HepG2 (cell line): Measurements from ENCODE around the gene SLC9A5. TPM values are rescaled to one million over a fixed set of nuclear protein-coding genes. Genes with fewer than 3 reads are reported as not detected.

Source experiments
- CBX2 ChIP-seq, 2 experiments: fragments of 200-600 bp in 1 of 2; sonication (generic); formaldehyde crosslinking in 1 of 2; IDR thresholded peaks; 2 replicates each; pipeline versions ENCODE4 v1.7.0 to v1.8.1; 2018 to 2022; ENCODE audit warnings: low read depth in 2 of 2, low read length in 1 of 2, mild to moderate bottlenecking in 1 of 2, missing genetic modification reagents in 1 of 2
- HNRNPK ChIP-seq: fragments of 200-400 bp; formaldehyde crosslinking; IDR thresholded peaks from 2 replicates; pipeline ENCODE4 v1.6.1; 2018; ENCODE audit warnings: low read length, low read depth, moderate library complexity, mild to moderate bottlenecking; ENCODE audit not compliant: poor library complexity, severe bottlenecking
- HOXA5 ChIP-seq: sonication (generic); formaldehyde crosslinking; IDR thresholded peaks from 2 replicates; pipeline ENCODE4 v1.4.0; 2020; ENCODE audit warnings: missing genetic modification reagents
- MED8 ChIP-seq: sonication (generic); formaldehyde crosslinking; IDR thresholded peaks from 2 replicates; pipeline ENCODE4 v1.8.1; 2023; ENCODE audit warnings: mild to moderate bottlenecking, missing genetic modification reagents; ENCODE audit not compliant: insufficient replicate concordance
- NR3C1 ChIP-seq: sonication (generic); formaldehyde crosslinking; IDR thresholded peaks from 2 replicates; pipeline ENCODE4 v1.4.0; 2020; ENCODE audit warnings: missing genetic modification reagents
- NRL ChIP-seq: sonication (generic); formaldehyde crosslinking; IDR thresholded peaks from 2 replicates; pipeline ENCODE4 v1.5.0; 2020; ENCODE audit warnings: missing genetic modification reagents, mild to moderate bottlenecking, moderate library complexity, borderline replicate concordance
- ZFP90 ChIP-seq: sonication (generic); formaldehyde crosslinking; IDR thresholded peaks from 2 replicates; pipeline ENCODE4 v1.8.0; 2022; ENCODE audit warnings: missing genetic modification reagents, mild to moderate bottlenecking, inconsistent platforms, borderline replicate concordance
- ZNF552 ChIP-seq: sonication (generic); formaldehyde crosslinking; IDR thresholded peaks from 2 replicates; pipeline ENCODE4 v1.9.0; 2022; ENCODE audit warnings: missing genetic modification reagents, mild to moderate bottlenecking, borderline replicate concordance
- ZNF83 ChIP-seq: sonication (generic); formaldehyde crosslinking; IDR thresholded peaks from 2 replicates; pipeline ENCODE4 v1.4.0; 2020; ENCODE audit warnings: missing genetic modification reagents, mild to moderate bottlenecking, borderline replicate concordance
- polyA plus RNA-seq, 8 experiments: library from polyadenylated mRNA; depleted of rRNA in 3 of 8; stranded (reverse) in 7 of 8; unstranded in 1 of 8; fragments of >200 nt; fragmentation: Illumina TruSeq in 4 of 8; extraction: Trizol in 4 of 8; gene quantifications; 2 replicates each; pipeline versions ENCODE4 v1.2.1 to v1.2.3, GENCODE V29; 2011 to 2016; ENCODE audit warnings: low read depth in 4 of 8, missing spikeins in 1 of 8, mixed read lengths in 1 of 8; ENCODE audit not compliant: insufficient read depth in 1 of 8
- total RNA-seq, 5 experiments: library from RNA; depleted of rRNA; stranded (reverse); fragments of >200 nt; fragmentation: Illumina TruSeq; extraction: Trizol; gene quantifications; 2 replicates each; pipeline ENCODE4 v1.2.3, GENCODE V29; 2016; ENCODE audit warnings: low read depth in 1 of 5
- TF ChIP-seq, protein P1 (sequence below): sonication (generic); formaldehyde crosslinking; IDR thresholded peaks from 2 replicates; pipeline ENCODE4 v1.5.0; 2020; ENCODE audit warnings: mild to moderate bottlenecking, missing genetic modification reagents, borderline replicate concordance
- TF ChIP-seq, protein P2 (sequence below): sonication (generic); formaldehyde crosslinking; IDR thresholded peaks from 2 replicates; pipeline ENCODE4 v1.5.1; 2020; ENCODE audit warnings: missing genetic modification reagents, mild to moderate bottlenecking, borderline replicate concordance
- TF ChIP-seq, protein P3 (sequence below): conservative IDR thresholded peaks from 2 replicates; pipeline ENCODE4 v1.6.1; 2018; ENCODE audit warnings: missing genetic modification reagents
- TF ChIP-seq, protein P4 (sequence below): sonication (generic); formaldehyde crosslinking; IDR thresholded peaks from 2 replicates; pipeline ENCODE4 v1.5.0; 2020; ENCODE audit warnings: missing genetic modification reagents
- TF ChIP-seq, protein P5 (sequence below): IDR thresholded peaks from 2 replicates; pipeline ENCODE4 v1.6.1; 2016; ENCODE audit warnings: mild to moderate bottlenecking, missing biosample characterization, missing genetic modification reagents

The SLC9A5 gene
- total and polyA plus RNA-seq, 2 of the 13 experiments (the other 11 are each of a cell fraction or from before 2014, with no cell fraction given): 0.58 to 1.4 TPM

DNA sequence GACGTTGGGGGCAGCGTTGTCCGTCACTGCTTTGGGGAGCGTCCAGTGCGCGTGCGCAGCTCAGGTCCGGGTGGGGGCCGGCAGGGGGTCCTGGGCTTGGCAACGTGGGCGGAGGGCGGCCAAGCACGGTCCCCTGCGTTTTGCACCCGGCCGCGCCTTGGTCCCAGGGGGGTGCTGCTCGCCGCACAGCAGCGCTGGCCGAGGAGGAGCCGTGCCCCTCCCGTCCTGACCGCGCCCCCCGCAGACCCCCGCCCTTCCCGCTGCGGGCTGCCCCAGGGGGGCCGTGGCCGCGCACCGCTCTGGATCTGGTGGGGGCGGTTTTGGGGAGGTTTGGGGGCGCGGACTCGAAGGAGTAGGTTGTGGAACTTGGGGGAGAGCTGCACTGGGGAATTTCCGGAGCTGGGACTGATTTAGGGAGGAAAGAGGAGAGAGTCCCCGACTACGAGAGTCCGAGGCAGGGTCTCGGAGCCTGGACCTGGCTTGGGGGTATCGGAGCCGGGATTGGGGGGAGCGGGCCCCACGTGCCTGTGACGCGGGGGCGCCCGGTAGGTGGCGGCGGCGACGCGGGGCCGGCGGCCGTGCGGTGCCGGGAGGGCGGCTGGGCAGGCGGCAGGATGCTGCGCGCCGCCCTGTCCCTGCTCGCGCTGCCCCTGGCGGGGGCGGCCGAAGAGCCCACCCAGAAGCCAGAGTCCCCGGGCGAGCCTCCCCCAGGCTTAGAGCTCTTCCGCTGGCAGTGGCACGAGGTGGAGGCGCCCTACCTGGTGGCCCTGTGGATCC lies at the start of gene SLC9A5 (continued):
- TF ChIP-seq, protein P1, sequence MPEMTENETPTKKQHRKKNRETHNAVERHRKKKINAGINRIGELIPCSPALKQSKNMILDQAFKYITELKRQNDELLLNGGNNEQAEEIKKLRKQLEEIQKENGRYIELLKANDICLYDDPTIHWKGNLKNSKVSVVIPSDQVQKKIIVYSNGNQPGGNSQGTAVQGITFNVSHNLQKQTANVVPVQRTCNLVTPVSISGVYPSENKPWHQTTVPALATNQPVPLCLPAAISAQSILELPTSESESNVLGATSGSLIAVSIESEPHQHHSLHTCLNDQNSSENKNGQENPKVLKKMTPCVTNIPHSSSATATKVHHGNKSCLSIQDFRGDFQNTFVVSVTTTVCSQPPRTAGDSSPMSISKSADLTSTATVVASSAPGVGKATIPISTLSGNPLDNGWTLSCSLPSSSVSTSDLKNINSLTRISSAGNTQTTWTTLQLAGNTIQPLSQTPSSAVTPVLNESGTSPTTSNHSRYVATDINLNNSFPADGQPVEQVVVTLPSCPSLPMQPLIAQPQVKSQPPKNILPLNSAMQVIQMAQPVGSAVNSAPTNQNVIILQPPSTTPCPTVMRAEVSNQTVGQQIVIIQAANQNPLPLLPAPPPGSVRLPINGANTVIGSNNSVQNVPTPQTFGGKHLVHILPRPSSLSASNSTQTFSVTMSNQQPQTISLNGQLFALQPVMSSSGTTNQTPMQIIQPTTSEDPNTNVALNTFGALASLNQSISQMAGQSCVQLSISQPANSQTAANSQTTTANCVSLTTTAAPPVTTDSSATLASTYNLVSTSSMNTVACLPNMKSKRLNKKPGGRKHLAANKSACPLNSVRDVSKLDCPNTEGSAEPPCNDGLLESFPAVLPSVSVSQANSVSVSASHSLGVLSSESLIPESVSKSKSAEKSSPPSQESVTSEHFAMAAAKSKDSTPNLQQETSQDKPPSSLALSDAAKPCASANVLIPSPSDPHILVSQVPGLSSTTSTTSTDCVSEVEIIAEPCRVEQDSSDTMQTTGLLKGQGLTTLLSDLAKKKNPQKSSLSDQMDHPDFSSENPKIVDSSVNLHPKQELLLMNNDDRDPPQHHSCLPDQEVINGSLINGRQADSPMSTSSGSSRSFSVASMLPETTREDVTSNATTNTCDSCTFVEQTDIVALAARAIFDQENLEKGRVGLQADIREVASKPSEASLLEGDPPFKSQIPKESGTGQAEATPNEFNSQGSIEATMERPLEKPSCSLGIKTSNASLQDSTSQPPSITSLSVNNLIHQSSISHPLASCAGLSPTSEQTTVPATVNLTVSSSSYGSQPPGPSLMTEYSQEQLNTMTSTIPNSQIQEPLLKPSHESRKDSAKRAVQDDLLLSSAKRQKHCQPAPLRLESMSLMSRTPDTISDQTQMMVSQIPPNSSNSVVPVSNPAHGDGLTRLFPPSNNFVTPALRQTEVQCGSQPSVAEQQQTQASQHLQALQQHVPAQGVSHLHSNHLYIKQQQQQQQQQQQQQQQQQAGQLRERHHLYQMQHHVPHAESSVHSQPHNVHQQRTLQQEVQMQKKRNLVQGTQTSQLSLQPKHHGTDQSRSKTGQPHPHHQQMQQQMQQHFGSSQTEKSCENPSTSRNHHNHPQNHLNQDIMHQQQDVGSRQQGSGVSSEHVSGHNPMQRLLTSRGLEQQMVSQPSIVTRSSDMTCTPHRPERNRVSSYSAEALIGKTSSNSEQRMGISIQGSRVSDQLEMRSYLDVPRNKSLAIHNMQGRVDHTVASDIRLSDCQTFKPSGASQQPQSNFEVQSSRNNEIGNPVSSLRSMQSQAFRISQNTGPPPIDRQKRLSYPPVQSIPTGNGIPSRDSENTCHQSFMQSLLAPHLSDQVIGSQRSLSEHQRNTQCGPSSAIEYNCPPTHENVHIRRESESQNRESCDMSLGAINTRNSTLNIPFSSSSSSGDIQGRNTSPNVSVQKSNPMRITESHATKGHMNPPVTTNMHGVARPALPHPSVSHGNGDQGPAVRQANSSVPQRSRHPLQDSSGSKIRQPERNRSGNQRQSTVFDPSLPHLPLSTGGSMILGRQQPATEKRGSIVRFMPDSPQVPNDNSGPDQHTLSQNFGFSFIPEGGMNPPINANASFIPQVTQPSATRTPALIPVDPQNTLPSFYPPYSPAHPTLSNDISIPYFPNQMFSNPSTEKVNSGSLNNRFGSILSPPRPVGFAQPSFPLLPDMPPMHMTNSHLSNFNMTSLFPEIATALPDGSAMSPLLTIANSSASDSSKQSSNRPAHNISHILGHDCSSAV (CRISPR knock-in tag): no peak
- TF ChIP-seq NRL (no peak), HNRNPK (peak; percentile 48), ZFP90 (no peak), NR3C1 (no peak), HOXA5 (CRISPR knock-in tag) (no peak), ZNF552 (CRISPR knock-in tag) (no peak), ZNF83 (CRISPR knock-in tag) (0 out of 2 replicates have a peak, but pooled peaks have one; percentile 50), MED8 (CRISPR knock-in tag) (no peak), CBX2 (IDR thresholded peaks at IDR 0.05; ENCODE audit: low read depth, low read length) (no peak), CBX2 (CRISPR knock-in tag; IDR thresholded peaks at IDR 0.05; ENCODE audit: low read depth) (0 out of 2 replicates have a peak, but pooled peaks have one; percentile 21)
- TF ChIP-seq, protein P2, sequence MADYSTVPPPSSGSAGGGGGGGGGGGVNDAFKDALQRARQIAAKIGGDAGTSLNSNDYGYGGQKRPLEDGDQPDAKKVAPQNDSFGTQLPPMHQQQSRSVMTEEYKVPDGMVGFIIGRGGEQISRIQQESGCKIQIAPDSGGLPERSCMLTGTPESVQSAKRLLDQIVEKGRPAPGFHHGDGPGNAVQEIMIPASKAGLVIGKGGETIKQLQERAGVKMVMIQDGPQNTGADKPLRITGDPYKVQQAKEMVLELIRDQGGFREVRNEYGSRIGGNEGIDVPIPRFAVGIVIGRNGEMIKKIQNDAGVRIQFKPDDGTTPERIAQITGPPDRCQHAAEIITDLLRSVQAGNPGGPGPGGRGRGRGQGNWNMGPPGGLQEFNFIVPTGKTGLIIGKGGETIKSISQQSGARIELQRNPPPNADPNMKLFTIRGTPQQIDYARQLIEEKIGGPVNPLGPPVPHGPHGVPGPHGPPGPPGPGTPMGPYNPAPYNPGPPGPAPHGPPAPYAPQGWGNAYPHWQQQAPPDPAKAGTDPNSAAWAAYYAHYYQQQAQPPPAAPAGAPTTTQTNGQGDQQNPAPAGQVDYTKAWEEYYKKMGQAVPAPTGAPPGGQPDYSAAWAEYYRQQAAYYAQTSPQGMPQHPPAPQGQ (CRISPR knock-in tag): no peak
- TF ChIP-seq, protein P3, sequence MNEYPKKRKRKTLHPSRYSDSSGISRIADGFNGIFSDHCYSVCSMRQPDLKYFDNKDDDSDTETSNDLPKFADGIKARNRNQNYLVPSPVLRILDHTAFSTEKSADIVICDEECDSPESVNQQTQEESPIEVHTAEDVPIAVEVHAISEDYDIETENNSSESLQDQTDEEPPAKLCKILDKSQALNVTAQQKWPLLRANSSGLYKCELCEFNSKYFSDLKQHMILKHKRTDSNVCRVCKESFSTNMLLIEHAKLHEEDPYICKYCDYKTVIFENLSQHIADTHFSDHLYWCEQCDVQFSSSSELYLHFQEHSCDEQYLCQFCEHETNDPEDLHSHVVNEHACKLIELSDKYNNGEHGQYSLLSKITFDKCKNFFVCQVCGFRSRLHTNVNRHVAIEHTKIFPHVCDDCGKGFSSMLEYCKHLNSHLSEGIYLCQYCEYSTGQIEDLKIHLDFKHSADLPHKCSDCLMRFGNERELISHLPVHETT (CRISPR knock-in tag): no peak
- TF ChIP-seq, protein P4, sequence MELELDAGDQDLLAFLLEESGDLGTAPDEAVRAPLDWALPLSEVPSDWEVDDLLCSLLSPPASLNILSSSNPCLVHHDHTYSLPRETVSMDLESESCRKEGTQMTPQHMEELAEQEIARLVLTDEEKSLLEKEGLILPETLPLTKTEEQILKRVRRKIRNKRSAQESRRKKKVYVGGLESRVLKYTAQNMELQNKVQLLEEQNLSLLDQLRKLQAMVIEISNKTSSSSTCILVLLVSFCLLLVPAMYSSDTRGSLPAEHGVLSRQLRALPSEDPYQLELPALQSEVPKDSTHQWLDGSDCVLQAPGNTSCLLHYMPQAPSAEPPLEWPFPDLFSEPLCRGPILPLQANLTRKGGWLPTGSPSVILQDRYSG: no peak
- TF ChIP-seq, protein P5, sequence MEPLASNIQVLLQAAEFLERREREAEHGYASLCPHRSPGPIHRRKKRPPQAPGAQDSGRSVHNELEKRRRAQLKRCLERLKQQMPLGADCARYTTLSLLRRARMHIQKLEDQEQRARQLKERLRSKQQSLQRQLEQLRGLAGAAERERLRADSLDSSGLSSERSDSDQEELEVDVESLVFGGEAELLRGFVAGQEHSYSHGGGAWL: no peak
